ENCODE measurements around the gene TEC.

TEC gene

GRCh38 chr4:48216563-48216962, 53.1 kb downstream of the TEC start:
- no peaks in the 10 kb centered on the region for H3K36me3 ChIP-seq (ENCODE audit: control insufficient read depth, insufficient read depth, low read length, severe bottlenecking)
- H3K9me3 ChIP-seq (ENCODE audit: control insufficient read depth, low read length), result no peaks in the 10 kb centered on the region
- no peak for DNase-seq (ENCODE audit: low read depth)
- no peaks in the 10 kb centered on the region for H3K4me1 ChIP-seq (ENCODE audit: control insufficient read depth, insufficient read depth, low read length)
- H3K9ac ChIP-seq (ENCODE audit: low read length), result no peak overlapping the region
- H3K4me3 ChIP-seq (ENCODE audit: low read length), result no peak overlapping the region
- H3K27me3 ChIP-seq (replicated peaks; ENCODE audit: control insufficient read depth, insufficient read depth, low read length), result no peaks in the 10 kb centered on the region

- H3K9me3 ChIP-seq (ENCODE audit: control insufficient read depth, low read length), result no peaks in the 10 kb centered on the region
- H3K27me3 ChIP-seq (replicated peaks; ENCODE audit: control insufficient read depth, insufficient read depth, low read length), result no peaks in the 10 kb centered on the region
- no peaks in the 10 kb centered on the region for H3K4me1 ChIP-seq (ENCODE audit: control insufficient read depth, insufficient read depth, low read length)
- DNase-seq (ENCODE audit: low read depth), result no peak
- H3K9ac ChIP-seq (ENCODE audit: low read length), result no peak overlapping the region
- no peaks in the 10 kb centered on the region for H3K36me3 ChIP-seq (ENCODE audit: control insufficient read depth, insufficient read depth, low read length, severe bottlenecking)
- H3K4me3 ChIP-seq (ENCODE audit: low read length), result no peak overlapping the region
Observed at GRCh38 chr4:48215977-48216376, 53.7 kb downstream of the TEC start.

- no peak overlapping the region for H3K4me3 ChIP-seq (ENCODE audit: low read length)
- DNase-seq (ENCODE audit: low read depth), result no peak
Observed at GRCh38 chr4:48212165-48212564, 57.5 kb downstream of the TEC start.

GRCh38 chr4:48210966-48211328, 58.7 kb downstream of the TEC start:
- no peaks in the 10 kb centered on the region for H3K4me1 ChIP-seq (ENCODE audit: control insufficient read depth, insufficient read depth, low read length)
- no peaks in the 10 kb centered on the region for H3K36me3 ChIP-seq (ENCODE audit: control insufficient read depth, insufficient read depth, low read length, severe bottlenecking)
- no peaks in the 10 kb centered on the region for H3K27me3 ChIP-seq (replicated peaks; ENCODE audit: control insufficient read depth, insufficient read depth, low read length)
- no peak overlapping the region for H3K9ac ChIP-seq (ENCODE audit: low read length)
- no peak for DNase-seq (ENCODE audit: low read depth)
- no peaks in the 10 kb centered on the region for H3K9me3 ChIP-seq (ENCODE audit: control insufficient read depth, low read length)
- no peak overlapping the region for H3K4me3 ChIP-seq (ENCODE audit: low read length)

More at GRCh38 chr4:48212165-48212564, 57.5 kb downstream of the TEC start:
- Histone ChIP-seq H3K9ac (ENCODE audit: low read length) (no peak overlapping the region), H3K36me3 (ENCODE audit: control insufficient read depth, insufficient read depth, low read length, severe bottlenecking) (no peaks in the 10 kb centered on the region), H3K4me1 (ENCODE audit: control insufficient read depth, insufficient read depth, low read length) (no peaks in the 10 kb centered on the region), H3K27me3 (replicated peaks; ENCODE audit: control insufficient read depth, insufficient read depth, low read length) (no peaks in the 10 kb centered on the region), H3K9me3 (ENCODE audit: control insufficient read depth, low read length) (no peaks in the 10 kb centered on the region)

GRCh38 chr4:48205626-48206025, 64.0 kb downstream of the TEC start:
- Histone ChIP-seq H3K4me3 (ENCODE audit: low read length) (no peak overlapping the region), H3K9me3 (ENCODE audit: control insufficient read depth, low read length) (peaks cover 7% of the 10 kb centered on the region), H3K9ac (ENCODE audit: low read length) (no peak overlapping the region), H3K36me3 (ENCODE audit: control insufficient read depth, insufficient read depth, low read length, severe bottlenecking) (no peaks in the 10 kb centered on the region), H3K4me1 (ENCODE audit: control insufficient read depth, insufficient read depth, low read length) (no peaks in the 10 kb centered on the region), H3K27me3 (replicated peaks; ENCODE audit: control insufficient read depth, insufficient read depth, low read length) (no peaks in the 10 kb centered on the region)
- no peak for DNase-seq (ENCODE audit: low read depth)

- no peak overlapping the region for H3K4me3 ChIP-seq (ENCODE audit: low read length)
- no peaks in the 10 kb centered on the region for H3K36me3 ChIP-seq (ENCODE audit: control insufficient read depth, insufficient read depth, low read length, severe bottlenecking)
- H3K9me3 ChIP-seq (ENCODE audit: control insufficient read depth, low read length), result peaks cover 7% of the 10 kb centered on the region
- DNase-seq (ENCODE audit: low read depth), result no peak
- no peaks in the 10 kb centered on the region for H3K4me1 ChIP-seq (ENCODE audit: control insufficient read depth, insufficient read depth, low read length)
- H3K9ac ChIP-seq (ENCODE audit: low read length), result no peak overlapping the region
- H3K27me3 ChIP-seq (replicated peaks; ENCODE audit: control insufficient read depth, insufficient read depth, low read length), result no peaks in the 10 kb centered on the region
Observed at GRCh38 chr4:48205107-48205506, 64.5 kb downstream of the TEC start.

- H3K4me1 ChIP-seq (ENCODE audit: control insufficient read depth, insufficient read depth, low read length), result no peaks in the 10 kb centered on the region
- H3K9ac ChIP-seq (ENCODE audit: low read length), result no peak overlapping the region
- no peaks in the 10 kb centered on the region for H3K36me3 ChIP-seq (ENCODE audit: control insufficient read depth, insufficient read depth, low read length, severe bottlenecking)
- DNase-seq (ENCODE audit: low read depth), result no peak
- no peak overlapping the region for H3K4me3 ChIP-seq (ENCODE audit: low read length)
- peaks cover 7% of the 10 kb centered on the region for H3K9me3 ChIP-seq (ENCODE audit: control insufficient read depth, low read length)
- no peaks in the 10 kb centered on the region for H3K27me3 ChIP-seq (replicated peaks; ENCODE audit: control insufficient read depth, insufficient read depth, low read length)
Observed at GRCh38 chr4:48203819-48204218, 65.8 kb downstream of the TEC start.

- Histone ChIP-seq H3K4me1 (ENCODE audit: control insufficient read depth, insufficient read depth, low read length) (peaks cover 7% of the 10 kb centered on the region), H3K9ac (ENCODE audit: low read length) (no peak overlapping the region), H3K27me3 (replicated peaks; ENCODE audit: control insufficient read depth, insufficient read depth, low read length) (no peaks in the 10 kb centered on the region), H3K36me3 (ENCODE audit: control insufficient read depth, insufficient read depth, low read length, severe bottlenecking) (no peaks in the 10 kb centered on the region), H3K4me3 (ENCODE audit: low read length) (no peak overlapping the region), H3K9me3 (ENCODE audit: control insufficient read depth, low read length) (peaks cover 7% of the 10 kb centered on the region)
- no peak for DNase-seq (ENCODE audit: low read depth)
Observed at GRCh38 chr4:48197643-48198237, 71.9 kb downstream of the TEC start.

- no peak overlapping the region for H3K9ac ChIP-seq (ENCODE audit: low read length)
- no peaks in the 10 kb centered on the region for H3K36me3 ChIP-seq (ENCODE audit: control insufficient read depth, insufficient read depth, low read length, severe bottlenecking)
- H3K27me3 ChIP-seq (replicated peaks; ENCODE audit: control insufficient read depth, insufficient read depth, low read length), result no peaks in the 10 kb centered on the region
Observed at GRCh38 chr4:48196758-48197504, 72.7 kb downstream of the TEC start.

GRCh38 chr4:48195853-48196252, 73.8 kb downstream of the TEC start:
- Histone ChIP-seq H3K9ac (ENCODE audit: low read length) (no peak overlapping the region), H3K9me3 (ENCODE audit: control insufficient read depth, low read length) (no peaks in the 10 kb centered on the region), H3K27me3 (replicated peaks; ENCODE audit: control insufficient read depth, insufficient read depth, low read length) (no peaks in the 10 kb centered on the region), H3K4me1 (ENCODE audit: control insufficient read depth, insufficient read depth, low read length) (peaks cover 7% of the 10 kb centered on the region), H3K4me3 (ENCODE audit: low read length) (no peak overlapping the region), H3K36me3 (ENCODE audit: control insufficient read depth, insufficient read depth, low read length, severe bottlenecking) (no peaks in the 10 kb centered on the region)
- no peak for DNase-seq (ENCODE audit: low read depth)

More at GRCh38 chr4:48196758-48197504, 72.7 kb downstream of the TEC start:
- Histone ChIP-seq H3K9me3 (ENCODE audit: control insufficient read depth, low read length) (peaks cover 7% of the 10 kb centered on the region), H3K4me1 (ENCODE audit: control insufficient read depth, insufficient read depth, low read length) (peaks cover 7% of the 10 kb centered on the region), H3K4me3 (ENCODE audit: low read length) (no peak overlapping the region)
- no peak for DNase-seq (ENCODE audit: low read depth)

GRCh38 chr4:48195374-48195773, 74.3 kb downstream of the TEC start:
- no peak overlapping the region for H3K9ac ChIP-seq (ENCODE audit: low read length)
- peaks cover 7% of the 10 kb centered on the region for H3K4me1 ChIP-seq (ENCODE audit: control insufficient read depth, insufficient read depth, low read length)
- H3K4me3 ChIP-seq (ENCODE audit: low read length), result no peak overlapping the region
- H3K9me3 ChIP-seq (ENCODE audit: control insufficient read depth, low read length), result no peaks in the 10 kb centered on the region
- peak; percentile 36 for DNase-seq (ENCODE audit: low read depth)
- H3K36me3 ChIP-seq (ENCODE audit: control insufficient read depth, insufficient read depth, low read length, severe bottlenecking), result no peaks in the 10 kb centered on the region
- H3K27me3 ChIP-seq (replicated peaks; ENCODE audit: control insufficient read depth, insufficient read depth, low read length), result no peaks in the 10 kb centered on the region
